Right ventricle myocardium superior (tissue), 1 donor: ENCODE data around the gene ZNF415. TPM values are rescaled to one million over a fixed set of nuclear protein-coding genes. Genes with fewer than 3 reads are reported as not detected.
A peak's percentile ranks its signal among the peaks of the same experiment; 100 is the strongest.
"Not testable (repeated sequence)": the region's sequence is repeated elsewhere in the genome, so short reads cannot be mapped to it uniquely, and the experiment has no call there.

Source experiments
- ATAC-seq: fragments of 200-7000 bp; cut with Tn5 transposase; one replicate; pipeline ENCODE4 v1.9.1; 2020; ENCODE audit warnings: mild to moderate bottlenecking; ENCODE audit not compliant: poor library complexity
- DNase-seq: peaks from one replicate; pipeline ENCODE4 v3.0.0-alpha.2; 2020
- intact Hi-C: fragments of 100-400 bp; cut with DNase I; formaldehyde crosslinking; loops from one replicate; pipeline ENCODE4 v1.11.2; 2022
- long read RNA-seq: library from polyadenylated mRNA; unstranded; transcript quantifications from one replicate; pipeline ENCODE4 v2.0.0, GENCODE V29; 2021
- total RNA-seq: library from RNA; stranded (reverse); fragmentation: NEBNext Ultra II Directional; extraction: Animal tissue kit (Norgen Biotek cat#: 25700); gene quantifications from one replicate; pipeline ENCODE4 v1.2.1, GENCODE V29; 2021
- donor health status: DM: no; HTN: yes; CAD: no; lungs with severe emphysema.

The ZNF415 gene
- 17.8 TPM for total RNA-seq
- long read RNA-seq, partial matches to known transcripts, result 0 of 12 reads
- long read RNA-seq, other reads (novel, unspliced or antisense), result 8 of 12 reads

DNA sequence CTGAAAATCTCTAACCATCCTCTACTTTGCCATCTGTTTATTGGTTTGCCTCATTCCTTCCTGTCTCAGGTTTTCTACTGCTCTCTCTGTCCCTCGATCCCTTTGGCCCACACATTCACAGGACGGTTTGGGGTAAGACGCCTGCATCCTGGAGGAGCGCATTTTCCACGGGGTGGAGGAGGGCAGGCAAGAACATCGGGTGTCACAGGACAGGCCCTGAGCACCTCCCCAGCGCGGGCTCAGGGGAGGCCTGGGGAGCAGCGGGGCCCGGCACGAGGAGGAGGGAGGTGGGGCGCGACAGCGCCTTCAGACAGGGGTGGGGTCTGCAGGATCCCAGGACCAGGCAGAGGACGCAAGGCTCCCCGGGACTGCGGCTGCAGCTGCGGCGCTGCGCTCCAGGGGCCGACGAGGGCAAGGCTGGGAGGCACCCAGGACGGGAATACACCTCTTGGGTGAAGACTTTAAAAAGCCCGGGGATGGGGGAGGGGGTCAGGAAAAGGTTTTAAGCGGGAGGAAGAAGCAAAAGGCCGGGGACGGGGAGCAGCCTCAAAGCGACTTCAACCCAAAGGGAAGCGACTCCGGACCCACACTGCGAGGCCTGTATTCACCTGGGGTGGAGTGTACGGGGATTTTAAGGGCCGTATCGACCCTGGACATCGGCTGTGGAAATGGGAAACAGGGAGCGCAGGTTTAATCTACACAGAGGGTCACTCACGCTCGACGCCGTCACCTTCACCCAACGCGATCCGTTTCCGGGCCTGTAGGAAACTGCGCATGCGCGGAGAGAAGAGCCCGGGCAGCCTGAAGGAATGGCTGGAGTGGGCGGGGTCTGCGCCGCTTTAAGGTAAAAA, at the start of gene ZNF415:
ZNF415 (minus strand) TSS at position 770 of the 851 bp plus-strand sequence. CDS start 10,234 bp downstream, outside the sequence.
- intact Hi-C loops, result no loop called here
- ATAC-seq (peak; percentile 96), DNase-seq (peak; percentile 86)

DNA sequence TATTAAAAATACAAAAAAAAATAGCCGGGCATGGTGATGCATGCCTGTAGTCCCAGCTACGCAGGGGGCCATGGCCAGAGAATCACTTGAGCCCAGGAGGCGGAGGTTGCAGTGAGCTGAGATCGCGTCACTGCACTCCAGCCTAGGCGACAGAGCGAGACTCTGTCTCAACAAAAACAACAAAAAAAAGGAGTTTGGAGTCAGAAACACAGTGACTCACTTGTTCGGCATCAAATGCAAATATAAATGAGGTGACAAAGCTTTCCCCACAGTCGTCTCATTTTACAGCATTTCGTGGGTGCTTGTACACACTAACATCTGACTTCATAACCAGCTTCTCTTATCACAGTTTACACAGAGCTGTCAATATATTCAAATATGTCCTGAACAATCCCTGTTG, 49.5 kb upstream of the ZNF415 start:
- intact Hi-C loops, result no loop called here
- no peak for ATAC-seq
- DNase-seq, result no peak

DNA sequence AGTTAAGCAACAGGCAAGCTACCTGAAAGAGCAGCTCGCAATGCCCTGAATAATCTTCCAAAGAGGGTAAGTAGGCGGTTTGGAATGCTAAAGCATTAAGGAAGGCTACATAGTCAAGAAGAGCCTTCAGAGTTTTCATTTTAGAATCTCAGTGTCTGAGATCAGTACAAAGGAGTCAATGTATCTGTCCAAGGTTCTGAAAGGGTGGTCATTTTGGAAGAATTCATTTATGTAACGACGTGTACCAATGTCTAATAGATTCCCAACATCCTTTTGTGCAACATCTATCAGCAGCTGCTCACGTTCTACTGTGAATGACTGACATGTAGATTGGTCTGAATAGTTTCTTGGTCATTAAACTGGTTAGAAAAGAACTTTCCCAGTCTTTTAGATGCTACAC, 45.3 kb upstream of the ZNF415 start:
- ATAC-seq, result no peak
- intact Hi-C loops, result no loop called here

DNA sequence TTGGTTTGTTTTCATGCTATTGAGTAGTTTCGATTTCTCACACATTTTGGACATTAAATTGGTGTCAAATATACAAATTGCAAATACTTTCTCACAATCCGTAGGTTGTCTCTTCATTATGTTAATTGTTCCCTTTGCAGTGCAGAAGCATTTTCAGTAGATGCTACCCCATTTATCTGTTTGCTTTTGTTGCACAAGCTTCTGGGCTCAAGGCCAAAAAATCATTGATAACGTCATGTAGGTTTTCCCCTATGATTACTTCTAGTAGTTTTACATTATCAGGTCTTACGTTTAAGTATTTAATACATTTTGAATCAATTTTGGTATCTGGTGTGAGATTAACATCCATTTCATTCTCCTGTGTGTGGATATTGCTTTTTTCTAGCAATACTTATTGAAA, 40.2 kb upstream of the ZNF415 start:
- no peak for ATAC-seq
- no peak for DNase-seq
- intact Hi-C loops, result no loop called here

More for the DNA sequence above, 45.3 kb upstream of the ZNF415 start:
- DNase-seq, result no peak

DNA sequence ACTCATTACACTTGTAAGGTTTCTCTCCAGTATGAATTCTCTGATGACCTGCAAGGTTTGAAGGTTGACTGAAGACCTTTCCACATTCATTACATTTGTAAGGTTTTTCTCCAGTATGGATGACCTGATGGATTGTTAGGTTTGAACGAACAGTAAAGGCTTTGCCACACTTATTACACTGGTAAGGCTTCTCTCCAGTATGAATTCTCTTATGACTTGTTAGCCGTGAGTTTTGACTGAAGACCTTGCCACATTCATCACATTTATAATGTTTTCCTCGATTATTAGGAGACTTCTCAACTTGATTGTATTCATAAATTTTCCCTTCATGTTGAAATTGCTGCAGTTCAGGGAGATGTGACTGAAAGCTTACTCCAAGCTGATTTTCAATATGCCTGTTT, 33.0 kb upstream of the ZNF415 start:
- ATAC-seq (no peak), DNase-seq (no peak)
- intact Hi-C loops, result no loop called here

DNA sequence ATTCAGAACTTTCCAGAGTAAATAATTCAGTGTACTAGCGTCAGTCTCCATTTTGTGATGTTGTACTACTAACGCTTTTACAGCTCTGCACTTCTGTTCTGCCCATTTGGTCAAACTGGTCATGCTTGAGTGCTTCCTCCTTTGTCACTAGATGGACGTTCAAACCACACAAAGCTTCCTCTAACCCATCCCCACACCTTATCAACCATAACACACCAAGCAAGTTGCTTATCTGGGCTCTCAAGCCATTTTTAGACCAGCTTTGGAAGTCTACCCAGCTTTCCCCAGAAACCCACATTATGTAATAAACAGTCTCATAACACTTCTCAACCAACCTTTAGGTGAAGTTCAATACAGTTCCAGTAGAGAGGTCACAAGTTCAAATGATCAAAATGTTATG, 28.4 kb upstream of the ZNF415 start:
- DNase-seq, result no peak
- ATAC-seq, result no peak
- intact Hi-C loops, result no loop called here

DNA sequence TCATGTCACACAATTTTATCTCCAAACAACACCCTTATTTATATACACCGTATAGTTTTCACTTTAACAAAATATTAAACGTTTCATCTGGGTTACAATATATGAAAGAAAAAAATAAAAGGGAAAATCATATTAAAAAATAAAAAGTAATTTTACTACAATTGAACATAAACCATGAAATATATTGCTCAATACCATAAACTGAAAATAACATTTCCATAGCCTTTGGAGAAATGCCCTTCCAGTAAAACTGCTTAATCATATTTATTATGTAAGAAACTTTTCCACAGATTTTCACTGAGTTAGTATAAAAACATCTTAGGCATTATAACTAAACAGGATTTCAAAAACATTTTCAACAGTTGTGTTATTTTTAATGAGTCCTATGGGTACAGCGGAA, 27.6 kb upstream of the ZNF415 start:
- intact Hi-C loops, result no loop called here
- DNase-seq (no peak), ATAC-seq (no peak)

DNA sequence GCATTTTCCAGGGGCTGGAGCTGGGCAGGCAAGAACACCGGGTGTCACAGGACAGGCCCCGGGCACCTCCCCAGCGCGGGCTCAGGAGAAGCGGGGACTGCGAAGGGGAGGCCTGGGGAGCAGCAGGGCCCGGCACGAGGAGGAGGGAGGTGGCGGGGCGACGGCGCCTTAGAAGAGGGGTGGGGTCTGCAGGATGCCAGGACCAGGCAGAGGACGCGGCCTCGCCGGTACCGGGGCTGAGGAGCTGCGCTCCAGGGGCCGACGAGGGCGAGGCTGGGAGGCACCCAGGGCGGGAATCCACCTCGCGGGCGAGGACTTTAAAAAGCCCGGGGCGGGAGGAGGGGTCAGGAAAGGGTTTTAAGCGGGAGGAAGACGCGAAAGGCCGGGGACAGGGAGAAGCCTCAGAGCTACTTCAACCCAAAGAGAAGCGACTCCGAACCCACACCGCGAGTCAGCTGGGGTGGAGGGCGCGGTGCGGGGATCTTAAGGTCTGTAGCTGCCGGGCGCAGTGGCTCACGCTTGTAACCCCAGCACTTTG, 25.5 kb upstream of the ZNF415 start:
- ATAC-seq (peak; percentile 51), DNase-seq (peak; percentile 47)
- intact Hi-C loops, result no loop called here

DNA sequence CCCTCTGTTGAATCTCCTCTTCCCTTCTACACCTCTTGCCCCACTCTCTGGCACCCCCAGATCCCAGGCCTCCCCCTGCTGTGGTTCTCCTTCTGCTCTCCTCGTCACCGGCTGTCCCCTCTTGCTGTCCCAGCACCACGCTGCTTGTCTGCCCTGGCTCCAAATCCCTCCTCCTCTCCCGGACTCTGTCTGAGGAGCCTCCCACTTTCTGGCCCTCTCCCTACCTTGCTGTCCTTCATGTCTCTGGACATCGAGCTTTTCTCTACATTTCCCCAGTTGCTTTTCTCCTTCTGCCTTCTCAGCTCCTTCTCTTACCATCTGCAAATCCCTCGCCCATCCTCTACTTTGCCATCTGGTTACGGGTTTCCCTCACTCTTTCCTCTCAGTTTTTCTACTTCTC, 24.9 kb upstream of the ZNF415 start:
- intact Hi-C loops, result no loop called here
- no peak for DNase-seq
- no peak for ATAC-seq

DNA sequence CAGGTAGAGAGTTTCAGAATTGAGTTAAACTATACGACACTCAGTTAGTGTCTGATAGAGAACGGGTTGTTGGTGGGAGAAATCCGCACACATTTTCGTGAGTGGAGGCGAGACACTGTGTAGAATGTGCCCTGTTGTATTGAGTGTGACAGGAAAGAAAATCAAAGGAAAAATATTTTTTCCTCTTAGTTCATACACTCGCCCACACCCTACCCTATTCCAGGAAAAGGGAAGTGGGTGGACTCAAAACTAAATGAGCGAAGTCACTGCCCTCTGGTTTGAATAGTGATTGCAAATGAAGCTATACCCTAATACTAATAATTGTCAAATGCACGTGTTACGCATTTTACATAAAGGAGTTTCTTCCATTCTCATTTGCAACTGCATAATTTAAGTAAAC, 24.1 kb upstream of the ZNF415 start:
- intact Hi-C loops, result no loop called here

DNA sequence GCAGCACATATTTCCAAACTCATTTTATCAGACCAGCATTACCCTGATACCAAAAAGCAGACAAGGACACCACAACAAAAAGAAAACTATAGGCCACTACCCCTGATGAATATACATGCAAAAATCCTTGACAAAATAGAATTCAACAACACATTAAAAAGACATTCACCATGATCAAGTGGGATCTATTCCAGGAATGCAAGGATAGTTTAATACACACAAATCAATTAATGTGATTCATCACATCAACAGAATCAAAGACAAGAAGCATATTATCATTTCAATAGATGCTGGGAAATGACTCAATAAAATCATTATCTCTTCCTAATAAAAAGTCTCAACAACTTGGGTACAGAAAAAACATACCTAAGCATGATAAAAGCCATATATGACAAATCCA, 14.9 kb upstream of the ZNF415 start:
- ATAC-seq (no peak), DNase-seq (no peak)
- intact Hi-C loops, result no loop called here

More for the DNA sequence above, 24.1 kb upstream of the ZNF415 start:
- no peak for ATAC-seq
- no peak for DNase-seq

DNA sequence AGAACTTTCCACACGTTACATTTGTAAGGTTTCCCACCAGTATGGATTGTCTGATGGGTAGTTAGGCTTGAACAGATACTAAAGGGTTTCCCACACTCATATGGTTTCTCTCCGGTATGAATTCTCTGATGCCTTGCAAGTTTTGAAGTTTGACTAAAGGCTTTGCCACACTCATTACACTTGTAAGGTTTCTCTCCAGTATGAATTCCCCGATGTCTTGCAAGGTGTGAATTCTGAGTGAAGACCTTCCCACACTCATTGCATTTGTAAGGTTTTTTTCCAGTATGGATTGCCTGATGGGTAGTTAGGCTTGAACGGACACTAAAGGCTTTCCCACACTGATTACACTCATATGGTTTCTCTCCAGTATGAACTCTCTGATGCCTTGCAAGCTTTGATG, 7.6 kb upstream of the ZNF415 start:
- intact Hi-C loops, result no loop called here
- no peak for ATAC-seq
- DNase-seq, result no peak

DNA sequence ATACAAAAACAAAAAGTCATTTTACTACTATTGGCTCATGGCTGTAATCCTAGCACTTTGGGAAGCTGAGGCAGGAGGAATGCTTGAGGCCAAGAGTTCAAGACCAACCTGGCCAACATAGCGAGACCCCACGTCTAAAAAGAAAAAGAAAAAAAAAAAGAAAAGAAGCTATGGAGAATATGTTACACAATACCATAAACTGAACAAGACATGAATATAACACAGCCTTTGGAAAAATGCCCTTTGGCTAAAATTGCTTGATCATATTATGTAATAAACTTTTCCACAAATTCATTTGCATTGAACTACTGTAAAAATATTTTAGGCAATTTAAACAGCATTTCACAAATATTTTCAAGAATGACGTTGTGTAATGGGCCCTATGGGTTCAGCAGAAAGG, 3.7 kb upstream of the ZNF415 start:
- DNase-seq, result no peak
- intact Hi-C loops, result no loop called here
- no peak for ATAC-seq

DNA sequence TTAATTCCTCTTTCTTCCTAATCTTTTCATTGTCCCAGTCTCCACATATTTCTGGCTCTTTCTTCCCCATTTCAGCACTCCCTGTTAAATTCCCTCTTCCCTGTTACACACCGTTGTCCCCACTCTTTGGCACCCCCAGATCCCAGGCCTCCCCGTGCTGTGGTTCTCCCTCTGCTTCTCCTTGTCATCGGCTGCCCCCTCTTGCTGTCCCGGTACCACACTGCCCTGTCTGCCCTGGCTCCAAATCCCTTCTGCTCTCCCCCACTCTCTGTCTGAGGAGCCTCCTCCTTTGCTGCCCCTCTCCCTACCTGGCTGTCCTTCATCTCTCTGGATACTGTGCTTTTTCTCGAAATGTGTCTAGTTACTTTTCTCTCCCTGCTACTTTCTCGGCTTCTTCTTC, 983 bp downstream of the ZNF415 start:
- DNase-seq, result no peak
- intact Hi-C loops, result no loop called here
- peak; percentile 21 for ATAC-seq

DNA sequence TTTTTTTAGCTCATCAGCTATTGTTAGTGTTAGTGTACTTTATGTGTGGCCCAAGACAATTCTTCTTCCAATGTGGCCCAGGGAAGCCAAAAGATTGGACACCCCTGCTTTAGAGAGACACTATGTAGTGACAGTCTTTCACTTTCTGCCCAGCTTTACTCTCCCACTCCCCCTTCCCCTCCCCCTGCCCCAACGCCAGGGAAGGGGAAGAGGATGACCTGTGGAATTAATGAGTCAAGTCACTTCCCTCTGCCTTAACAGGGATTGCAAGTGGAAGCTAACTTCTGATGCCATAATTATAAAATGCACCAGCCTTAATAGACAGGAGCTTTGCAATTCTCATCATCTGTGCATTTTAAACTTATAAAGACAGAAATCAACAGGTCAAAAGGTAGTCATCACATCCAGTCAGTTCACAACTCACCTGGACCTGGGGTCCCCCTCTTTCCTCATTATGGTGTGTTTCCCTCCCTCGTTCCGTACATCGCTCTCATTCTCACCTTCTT, 1.6 kb downstream of the ZNF415 start:
- ATAC-seq (no peak), DNase-seq (no peak)
- intact Hi-C loops, result no loop called here

DNA sequence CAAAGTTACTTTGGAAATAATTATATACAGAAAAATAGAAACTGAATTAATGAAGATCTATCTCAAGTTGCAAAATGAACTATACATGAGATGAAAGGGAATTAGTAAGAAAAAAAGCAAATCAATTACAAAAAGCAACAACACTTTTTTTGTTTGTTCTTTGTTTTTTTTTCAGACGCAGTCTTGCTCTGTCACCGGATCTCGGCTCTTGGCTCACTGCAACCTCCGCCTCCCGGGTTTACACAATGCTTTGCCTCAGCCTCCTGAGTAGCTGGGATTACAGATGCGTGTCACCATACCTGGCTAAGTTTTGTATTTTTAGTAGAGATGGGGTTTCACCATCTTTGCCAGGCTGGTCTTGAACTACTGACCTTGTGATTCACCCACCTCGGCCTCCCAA, 2.2 kb downstream of the ZNF415 start:
- no peak for DNase-seq
- ATAC-seq, result no peak
- intact Hi-C loops, result no loop called here

DNA sequence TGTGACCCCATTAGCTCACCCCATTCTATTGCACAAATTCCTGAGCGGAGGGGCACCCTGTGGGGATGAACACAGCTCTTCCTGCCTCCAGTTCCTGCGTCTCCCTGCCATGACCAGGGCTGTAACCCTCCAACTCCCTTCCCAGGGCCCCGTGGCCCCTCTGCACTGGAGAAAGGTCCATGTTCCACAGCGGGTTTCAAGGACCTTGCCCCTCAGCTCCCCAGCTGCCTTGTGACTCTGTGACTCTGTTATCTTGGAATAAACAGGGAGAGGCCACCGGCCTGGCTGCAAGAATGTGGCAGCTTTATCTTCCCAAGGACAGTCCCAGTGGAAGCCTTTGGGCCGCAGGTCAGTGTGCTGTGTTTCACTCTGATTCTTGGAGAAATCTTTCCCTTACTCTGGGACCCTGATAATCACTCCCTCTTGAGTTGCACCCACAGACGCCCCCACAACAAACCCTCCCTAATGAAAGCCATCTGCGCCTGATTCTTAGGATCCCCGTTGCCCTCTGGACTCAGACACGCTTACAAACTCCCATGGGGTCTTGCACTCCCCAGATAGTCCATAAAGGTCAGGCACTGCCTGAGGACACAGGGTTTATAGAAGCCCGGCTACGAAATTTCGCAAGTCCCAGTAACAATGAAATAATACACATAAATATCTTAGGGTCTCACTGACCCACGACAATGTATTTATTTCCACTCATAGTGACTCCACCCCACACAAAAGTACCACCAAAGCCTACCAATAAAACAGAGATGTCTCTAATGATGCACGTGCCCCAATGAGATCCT, 5.8 kb downstream of the ZNF415 start:
- ATAC-seq, result peak; percentile 76
- DNase-seq, intact Hi-C loops: not testable (repeated sequence)

DNA sequence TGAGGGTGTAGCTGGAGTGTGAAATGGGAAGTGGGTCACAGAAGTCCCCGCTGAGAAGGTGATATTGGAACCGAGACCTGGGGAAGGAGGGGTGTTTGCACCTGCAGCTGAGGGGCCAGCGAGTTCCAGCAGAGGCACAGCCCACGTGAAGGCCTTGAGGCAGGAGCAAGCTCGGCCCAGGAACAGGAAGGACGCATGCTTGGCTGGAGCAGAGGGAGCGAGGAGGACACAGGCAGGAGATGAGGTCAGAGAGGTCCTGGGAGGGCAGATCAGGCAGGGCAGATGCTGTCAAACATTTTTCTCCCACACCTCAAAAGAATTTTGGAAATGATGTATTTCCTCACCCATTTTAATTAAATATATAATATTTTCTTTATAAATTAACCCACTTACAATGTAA, 9.3 kb downstream of the ZNF415 start:
- DNase-seq, result no peak
- intact Hi-C loops, result no loop called here
- ATAC-seq, result no peak

DNA sequence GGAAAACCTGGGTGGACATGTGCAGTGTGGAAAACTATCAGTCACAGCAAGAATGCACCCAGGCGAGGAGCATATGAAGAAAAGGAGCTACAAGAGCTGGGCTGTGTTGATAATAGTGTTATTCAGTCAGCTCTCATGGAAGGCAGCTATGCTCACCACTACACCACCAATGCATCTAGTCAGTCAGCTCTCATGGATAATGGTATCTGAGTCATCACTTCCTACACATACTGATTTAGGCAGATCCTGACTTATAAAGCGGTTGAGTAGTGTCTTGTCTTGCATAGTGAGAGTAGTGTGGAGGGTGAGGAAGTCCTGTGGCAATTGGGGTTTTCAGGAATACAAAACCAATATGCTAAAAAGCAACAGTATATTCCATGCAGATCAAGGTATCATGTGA, 20.4 kb downstream of the ZNF415 start:
- DNase-seq, result no peak
- no peak for ATAC-seq

More for the DNA sequence above, 20.4 kb downstream of the ZNF415 start:
- intact Hi-C loops, result no loop called here
